ENCODE results near the gene ARHGAP15. TPM values are rescaled to one million over a fixed set of nuclear protein-coding genes. Genes with fewer than 3 reads are reported as not detected.

Gene ARHGAP15
- polyA plus RNA-seq, 4 donors, result 3.4 to 8.1 (median 4.9) TPM

DNA sequence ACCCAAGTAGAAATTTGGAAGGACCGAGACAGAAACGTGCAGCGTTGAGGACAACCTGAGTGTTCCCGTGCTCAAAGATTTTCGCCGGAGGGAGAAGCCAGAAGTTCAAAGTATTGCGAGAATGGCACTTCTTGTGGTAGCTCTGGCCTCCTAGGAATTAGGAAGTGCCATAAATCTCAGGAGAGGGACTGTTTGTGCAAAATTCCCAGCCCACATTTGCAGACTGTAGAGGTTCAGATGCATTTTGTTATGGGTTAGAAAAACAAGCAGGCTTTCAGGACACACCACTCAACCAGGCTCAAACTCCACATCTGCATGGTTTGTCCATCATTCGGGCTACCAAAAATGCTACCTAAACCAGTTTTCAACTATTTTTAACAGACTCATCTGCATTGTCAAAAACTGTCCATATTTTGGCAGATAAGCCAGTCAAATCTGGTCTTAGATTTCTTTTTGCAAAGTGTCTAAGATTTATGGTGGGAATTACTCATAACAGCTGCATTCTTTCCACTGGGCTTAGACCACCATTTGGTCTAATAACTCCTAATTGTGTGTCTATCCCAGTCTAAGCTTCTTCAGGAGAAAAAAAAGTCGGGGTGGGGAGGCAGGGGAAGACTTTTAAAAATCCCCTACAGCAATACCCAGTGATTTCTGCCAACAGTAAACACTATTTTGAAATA, 422.9 kb downstream of the ARHGAP15 start:
- DNase-seq (ENCODE audit: low read depth in 4 of 4, low spot score in 3 of 4), result no peak

DNA sequence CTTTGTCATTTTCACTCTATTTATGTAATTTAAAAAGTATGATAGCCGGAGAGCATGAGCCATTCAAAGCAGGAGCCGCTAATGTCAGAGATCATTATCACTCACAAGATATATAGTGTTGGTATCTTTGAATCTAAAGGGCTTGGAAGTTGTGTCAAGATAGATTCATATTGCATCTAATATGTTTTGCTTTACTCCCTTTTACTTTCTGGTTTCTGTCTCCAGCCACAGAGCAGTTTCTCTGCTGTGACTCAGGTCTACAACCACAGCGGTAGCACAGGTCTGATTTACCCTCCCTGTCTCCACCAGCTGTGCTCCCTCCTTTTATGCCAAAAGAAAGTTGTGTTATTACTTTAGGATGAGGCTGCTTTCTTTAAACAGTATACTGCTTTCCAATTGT, 424.0 kb downstream of the ARHGAP15 start:
- DNase-seq (ENCODE audit: low read depth in 4 of 4, low spot score in 3 of 4), result no peak

DNA sequence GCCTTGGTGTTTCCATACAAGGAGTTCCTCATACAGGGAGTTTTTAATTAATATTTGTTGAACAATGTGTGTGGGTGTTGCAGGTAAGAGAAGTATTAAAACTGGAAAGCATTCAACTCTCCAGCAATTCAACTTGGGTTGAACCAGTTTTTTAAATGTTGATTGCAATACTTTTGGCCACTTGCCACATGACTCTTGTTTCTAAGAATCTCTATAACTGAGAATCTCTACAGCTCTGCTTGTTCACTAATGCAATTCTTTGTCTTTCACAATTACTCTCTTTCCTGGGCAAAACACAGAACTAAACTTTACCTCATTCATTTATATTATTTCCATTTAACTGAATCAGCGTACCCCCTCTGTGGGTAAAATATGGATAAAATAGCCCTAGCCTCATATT, 429.4 kb downstream of the ARHGAP15 start:
- no peak for DNase-seq (ENCODE audit: low read depth in 4 of 4, low spot score in 3 of 4)

DNA sequence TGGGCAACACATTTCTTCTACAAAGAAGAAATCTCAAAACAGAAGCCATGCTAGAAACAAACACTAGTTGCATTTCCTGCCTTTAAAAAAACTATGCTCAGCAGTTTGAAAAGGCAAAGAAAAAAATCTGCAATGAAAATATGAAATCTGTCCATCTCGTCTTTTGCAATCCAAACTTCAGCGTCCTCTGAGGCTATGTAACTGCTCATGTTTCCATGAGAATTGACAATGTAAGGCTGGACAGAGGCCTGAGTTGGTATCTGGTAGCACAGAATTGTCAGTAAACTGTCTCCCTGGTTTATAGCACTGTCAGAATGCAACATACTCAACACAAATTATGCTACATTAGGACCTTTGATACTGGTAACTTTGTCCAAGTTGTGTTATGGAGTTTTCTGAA, 429.9 kb downstream of the ARHGAP15 start:
- DNase-seq (ENCODE audit: low read depth in 4 of 4, low spot score in 3 of 4), result no peak

DNA sequence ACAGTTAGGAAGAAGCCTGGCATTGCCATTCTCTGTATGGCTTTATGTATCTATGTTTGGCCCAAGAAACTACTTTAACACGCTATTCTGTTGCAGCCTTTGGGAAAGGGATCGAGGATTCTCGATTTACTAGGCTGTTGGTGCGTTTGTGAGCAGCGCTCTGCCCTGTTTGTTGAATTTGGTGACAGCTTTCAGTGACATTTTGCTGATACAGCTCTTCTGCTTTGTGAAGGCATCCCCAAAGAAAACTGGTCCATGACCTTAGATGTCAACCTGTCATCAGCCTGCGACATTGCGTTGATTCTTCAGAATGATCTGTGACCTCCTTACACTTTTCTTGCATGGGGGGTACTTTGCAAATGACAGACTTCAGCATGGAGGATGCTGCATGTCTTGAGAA, 431.5 kb downstream of the ARHGAP15 start:
- DNase-seq (ENCODE audit: low read depth in 4 of 4, low spot score in 3 of 4), result no peak

DNA sequence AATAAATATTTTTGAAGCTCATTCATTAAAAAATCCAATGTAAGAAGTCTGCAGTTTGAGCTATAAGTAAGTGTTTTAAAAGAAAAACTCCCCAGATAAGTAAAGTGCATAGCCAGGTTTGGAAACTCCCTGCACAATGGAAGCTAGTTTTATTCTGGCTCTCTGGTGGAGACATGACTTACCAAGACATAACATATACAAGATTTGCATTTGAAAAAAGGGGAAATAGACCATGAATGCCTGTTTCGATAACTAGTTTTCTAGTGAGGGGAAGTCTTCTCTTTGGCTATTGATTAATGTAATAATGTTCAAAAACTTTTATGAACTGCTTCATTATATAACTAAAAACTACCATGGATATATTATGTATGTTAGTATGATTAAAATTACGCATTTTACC, 435.2 kb downstream of the ARHGAP15 start:
- DNase-seq (ENCODE audit: low read depth in 4 of 4, low spot score in 3 of 4), result no peak

DNA sequence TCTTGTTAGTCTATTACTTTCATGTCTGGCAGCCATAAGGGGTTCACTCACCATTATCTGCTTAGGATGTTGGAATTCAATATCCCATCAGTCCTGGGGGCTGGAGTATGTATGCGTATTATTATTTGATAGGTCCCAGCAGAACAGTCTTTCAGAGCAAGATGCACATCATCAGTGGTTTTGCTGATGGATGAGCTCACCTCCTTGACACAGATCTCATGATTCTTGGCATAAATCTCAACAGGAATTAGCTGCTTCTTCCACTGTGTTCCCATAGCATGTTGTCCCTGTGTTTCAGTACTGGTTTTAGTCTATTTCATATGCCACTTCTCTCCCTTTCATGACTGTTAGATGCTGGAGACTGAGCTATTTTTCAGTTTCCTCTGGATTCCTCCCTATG, 442.5 kb downstream of the ARHGAP15 start:
- DNase-seq (ENCODE audit: low read depth in 4 of 4, low spot score in 3 of 4), result no peak

DNA sequence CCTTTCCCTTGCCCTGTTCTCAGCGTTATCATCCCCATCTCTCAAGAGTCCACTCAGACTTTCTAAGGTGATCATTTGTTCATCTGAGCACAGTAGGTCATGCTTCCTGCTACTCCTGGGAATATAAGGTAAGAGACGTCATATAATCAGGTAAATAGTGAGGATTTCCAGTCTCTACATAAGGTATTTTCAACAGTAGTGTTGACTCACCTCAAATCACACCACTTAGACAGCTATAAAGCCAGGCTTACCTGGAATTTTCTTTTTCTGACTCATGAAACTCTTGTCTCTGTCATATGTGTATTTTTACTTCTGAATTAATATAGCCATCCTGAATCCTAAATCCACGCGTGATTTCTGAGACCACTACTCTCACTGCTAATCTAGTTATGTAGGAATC, 443.2 kb downstream of the ARHGAP15 start:
- DNase-seq (ENCODE audit: low read depth in 4 of 4, low spot score in 3 of 4), result no peak

DNA sequence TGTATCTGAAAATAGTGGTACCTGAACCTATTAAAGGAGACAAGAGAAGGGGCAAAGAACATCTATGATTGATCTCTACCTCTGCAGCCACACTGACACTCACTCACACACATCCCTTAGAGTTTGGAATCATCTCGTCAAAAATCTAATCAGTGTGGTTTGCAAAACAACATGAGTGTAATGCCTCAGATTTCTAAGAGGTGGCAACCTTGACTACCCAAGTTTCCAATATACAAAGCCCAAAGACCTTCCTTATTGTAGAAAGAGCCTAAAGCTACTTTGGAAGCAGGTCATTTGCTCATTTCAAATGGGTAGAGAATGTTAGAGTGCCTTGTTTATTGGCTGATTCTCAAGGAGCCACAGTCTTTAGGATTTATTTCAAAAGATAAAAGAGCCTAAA, 444.9 kb downstream of the ARHGAP15 start:
- no peak for DNase-seq (ENCODE audit: low read depth in 4 of 4, low spot score in 3 of 4)

DNA sequence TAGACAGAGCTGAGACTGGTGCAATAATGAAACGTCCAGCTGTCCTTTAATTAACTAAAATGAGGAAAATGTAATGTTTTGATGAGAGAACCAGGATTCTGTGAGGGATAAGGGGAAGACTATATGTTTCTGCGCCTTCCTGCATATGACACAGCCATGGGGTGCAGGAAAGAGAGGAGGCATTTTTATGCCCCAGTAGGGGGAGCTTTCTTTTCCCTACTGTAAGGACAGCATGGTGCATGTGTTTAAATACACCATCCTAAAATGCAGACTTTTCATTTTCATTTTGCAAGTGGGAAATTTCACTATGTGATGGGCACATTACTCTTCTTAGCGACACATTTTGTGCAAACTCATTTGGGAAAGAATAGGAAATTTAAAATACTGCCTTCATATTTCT, 446.1 kb downstream of the ARHGAP15 start:
- DNase-seq (ENCODE audit: low read depth in 4 of 4, low spot score in 3 of 4), result no peak

DNA sequence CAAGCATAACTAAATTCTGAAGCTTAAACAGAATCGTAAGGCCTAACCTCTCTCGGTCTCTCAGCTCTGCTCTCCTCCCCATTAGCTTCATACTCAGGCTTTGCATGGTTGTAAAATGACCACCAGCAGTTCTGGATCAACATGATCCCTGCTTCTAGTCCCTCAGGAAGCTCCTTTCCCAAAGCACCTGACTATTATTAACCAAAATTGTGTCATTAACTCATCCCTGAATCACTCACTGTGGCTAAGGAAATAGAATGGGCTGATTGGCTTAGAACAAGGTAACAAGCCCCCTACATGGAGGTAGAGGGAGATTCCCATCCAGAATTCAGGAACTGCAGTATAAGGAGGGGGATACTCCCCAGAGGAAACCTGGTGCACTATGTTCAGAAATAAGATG, 448.3 kb downstream of the ARHGAP15 start:
- DNase-seq (ENCODE audit: low read depth in 4 of 4, low spot score in 3 of 4), result no peak

DNA sequence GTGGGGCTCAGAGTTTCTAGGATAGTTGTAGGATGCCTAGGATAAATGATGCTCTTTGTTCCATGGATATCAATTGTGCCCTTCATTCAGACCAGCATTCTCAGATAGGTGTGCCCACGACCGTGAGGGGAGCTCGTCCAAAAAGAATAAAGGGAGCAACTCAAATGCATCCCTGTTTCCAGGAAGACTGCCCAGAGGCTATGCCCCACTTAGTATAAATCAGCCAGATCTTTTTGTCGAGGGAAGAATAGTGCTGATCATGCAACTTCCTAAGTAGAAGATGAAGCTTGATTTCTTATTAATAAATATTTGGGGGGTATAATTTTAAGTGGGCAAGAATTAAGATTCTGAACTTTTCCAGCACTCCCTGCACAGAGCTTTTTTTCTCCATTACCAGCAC, 450.2 kb downstream of the ARHGAP15 start:
- DNase-seq (ENCODE audit: low read depth in 4 of 4, low spot score in 3 of 4), result no peak

DNA sequence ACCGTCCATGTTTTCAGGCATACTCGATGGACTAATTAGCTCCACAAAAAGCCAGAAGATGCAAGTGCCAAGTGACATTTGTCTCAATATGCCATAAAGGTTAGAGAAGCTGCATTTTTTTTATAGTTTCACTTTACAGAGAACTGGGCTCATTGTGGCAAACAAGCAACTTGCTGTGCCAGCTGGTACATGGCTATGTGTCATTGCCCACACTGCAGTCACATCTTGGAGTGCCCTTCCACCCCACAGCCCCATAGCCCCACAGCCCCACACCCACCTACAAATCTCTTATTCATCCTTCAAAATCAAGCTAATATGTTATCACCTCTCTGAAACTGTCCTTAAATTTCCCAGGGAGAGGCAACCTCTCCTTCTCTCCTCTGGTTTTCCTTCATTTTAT, 451.9 kb downstream of the ARHGAP15 start:
- no peak for DNase-seq (ENCODE audit: low read depth in 4 of 4, low spot score in 3 of 4)

DNA sequence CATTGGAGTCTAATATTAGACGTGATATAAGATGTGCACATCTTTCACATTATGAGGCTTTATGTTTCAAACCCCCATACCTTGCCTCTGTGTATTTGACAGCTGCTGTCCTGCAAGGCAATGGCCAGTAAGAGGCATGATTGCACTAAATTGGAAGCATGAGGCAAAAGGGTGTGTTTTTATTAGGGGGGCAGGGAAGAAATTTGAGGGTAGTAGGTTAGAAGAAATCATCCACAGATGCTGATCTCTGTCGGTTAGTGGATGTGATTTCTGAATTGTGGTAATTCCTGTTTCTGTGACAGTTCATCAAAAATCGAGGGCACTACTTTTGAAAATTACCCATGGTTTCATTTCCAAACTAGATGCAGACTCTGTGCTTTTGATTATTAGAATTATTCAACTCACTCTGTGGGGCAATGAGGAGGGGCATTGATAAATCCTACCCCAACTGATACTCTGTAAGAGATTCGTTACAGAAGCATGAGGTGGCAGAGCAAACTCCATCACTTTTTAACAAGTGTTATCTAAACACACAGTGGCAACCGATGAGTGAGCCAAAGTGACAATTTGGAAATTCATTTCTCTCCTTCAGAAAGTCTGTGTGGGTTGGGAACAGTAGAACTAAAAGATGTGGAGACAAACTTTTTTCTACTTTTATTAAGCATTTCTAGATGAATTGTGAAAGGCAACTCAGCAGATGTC, 453.0 kb downstream of the ARHGAP15 start:
- no peak for DNase-seq (ENCODE audit: low read depth in 4 of 4, low spot score in 3 of 4)

DNA sequence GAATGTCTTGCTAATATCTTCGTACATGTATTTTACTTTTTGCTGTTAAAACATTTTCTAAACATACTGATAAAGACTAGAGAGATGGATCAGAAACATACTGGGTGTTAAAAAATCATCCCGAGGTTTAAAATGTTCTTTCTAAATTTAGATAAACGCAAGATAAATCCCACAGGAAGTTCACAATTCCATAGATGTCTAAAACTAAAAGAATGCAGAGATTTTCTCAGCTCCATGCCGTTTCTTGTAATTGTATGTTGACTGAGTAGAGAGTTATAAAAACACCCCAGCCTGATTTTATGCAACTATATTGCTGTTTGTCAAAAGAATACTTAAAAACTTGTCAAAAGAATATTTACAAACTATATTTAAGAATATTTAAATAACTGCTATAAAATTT, 455.7 kb downstream of the ARHGAP15 start:
- DNase-seq (ENCODE audit: low read depth in 4 of 4, low spot score in 3 of 4), result no peak

DNA sequence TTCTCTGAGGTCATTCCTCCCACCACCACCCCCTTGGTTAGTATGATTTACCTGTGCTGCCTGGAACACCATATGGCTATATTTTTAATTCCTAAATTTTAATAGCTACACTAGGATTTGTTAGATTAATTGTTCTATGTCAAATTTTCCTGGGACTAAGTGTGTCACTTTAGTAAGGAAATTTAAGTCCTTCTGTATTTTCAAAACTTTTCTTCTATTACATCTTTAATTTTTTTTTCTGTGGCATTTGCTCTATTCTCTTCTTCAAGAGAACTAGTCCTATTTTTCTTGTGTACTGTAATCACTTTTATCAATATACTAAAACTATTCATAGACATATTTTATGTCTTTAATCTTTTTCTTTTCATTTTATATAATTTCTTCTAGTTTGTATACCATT, 456.9 kb downstream of the ARHGAP15 start:
- DNase-seq (ENCODE audit: low read depth in 4 of 4, low spot score in 3 of 4), result no peak

DNA sequence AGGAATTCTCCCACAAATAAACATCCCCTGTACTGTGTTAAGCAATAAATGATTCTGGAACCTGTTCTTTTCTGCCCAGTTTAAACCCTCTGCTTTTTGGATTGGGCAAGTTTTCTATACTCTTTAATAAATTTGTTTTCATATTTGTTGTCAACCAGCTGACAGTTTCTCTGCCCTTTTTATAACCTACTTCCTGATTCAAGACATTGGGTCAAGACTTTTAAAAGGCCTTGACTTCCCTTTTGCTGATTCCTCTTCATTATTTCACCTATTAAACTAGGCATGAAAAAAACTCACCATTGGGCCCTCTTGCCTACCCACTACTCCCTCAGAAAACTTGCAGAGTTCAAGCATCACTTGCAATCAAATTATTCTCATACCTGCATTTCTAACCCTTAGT, 459.5 kb downstream of the ARHGAP15 start:
- DNase-seq (ENCODE audit: low read depth in 4 of 4, low spot score in 3 of 4), result no peak

DNA sequence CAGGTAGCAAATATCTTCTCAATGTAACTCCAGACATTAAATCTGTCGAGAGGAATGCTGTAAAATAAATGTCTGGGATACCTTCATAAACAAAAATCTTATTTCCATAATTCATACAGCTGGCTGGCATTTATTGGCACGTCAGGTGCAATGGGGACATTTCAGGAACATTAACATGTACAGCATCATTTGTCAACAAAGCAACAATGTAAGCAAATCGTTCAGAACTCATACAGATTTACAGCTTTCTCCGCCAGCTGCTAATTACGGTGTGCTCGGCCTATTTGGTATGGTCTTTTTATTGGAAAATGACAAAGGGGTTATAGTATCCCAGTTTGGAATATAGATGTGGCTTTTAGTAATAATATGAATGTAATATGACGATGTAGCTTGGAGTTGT, 464.9 kb downstream of the ARHGAP15 start:
- no peak for DNase-seq (ENCODE audit: low read depth in 4 of 4, low spot score in 3 of 4)

DNA sequence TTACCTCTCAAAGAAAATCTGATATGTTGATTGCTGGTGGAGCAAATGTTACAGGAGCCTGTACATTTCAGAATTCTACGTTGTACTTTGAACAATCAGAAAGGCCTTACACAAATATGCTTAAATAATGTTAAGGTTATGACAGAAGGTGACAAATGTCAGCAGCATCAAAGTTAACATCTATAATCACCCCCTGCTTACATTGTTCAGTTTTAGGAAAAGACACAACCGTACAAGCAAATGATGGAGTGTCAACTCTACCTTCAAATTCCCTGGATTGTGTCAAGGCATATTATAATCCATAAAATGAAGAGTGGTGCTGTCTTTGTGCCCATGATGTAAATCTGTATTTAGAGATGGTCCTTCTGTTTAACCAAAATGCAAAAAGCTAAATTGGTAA, 465.5 kb downstream of the ARHGAP15 start:
- DNase-seq (ENCODE audit: low read depth in 4 of 4, low spot score in 3 of 4), result no peak

DNA sequence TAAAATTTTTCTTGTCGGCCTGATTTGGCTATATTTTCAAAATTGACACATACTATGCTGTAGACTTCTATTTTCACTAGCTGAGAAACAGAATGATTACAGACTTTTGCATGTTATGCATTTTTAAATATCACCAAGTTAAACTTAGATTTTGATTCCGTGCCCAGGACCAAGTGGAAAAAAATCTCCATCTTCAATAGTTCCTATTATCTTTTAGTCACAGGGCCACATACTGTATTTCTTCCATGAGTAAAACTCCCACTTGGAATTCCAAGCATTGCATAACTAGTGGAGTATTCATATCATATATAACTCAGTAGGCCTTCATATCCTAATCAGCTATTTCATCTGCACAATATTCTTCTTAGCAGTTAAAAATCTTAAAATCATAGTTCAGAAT, 470.9 kb downstream of the ARHGAP15 start:
- no peak for DNase-seq (ENCODE audit: low read depth in 4 of 4, low spot score in 3 of 4)

DNA sequence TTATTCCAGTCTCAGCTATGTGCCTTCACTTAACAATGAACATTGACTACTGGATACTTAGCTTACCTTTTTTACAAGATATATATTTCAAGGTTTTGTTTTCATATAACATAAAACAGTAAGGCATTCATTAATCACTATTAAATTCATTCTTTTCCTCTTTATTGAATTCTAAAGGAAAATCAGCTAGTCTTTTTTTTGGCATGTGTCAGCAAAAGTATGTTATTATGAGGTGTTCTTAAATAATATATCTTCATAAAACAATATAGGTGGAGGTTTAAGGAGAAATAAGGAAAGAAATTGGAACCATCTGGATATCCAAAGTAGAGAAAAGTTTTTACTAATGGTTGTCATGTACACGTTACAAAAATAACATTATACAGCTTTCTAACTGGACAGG, 472.6 kb downstream of the ARHGAP15 start:
- DNase-seq (ENCODE audit: low read depth in 4 of 4, low spot score in 3 of 4), result no peak

DNA sequence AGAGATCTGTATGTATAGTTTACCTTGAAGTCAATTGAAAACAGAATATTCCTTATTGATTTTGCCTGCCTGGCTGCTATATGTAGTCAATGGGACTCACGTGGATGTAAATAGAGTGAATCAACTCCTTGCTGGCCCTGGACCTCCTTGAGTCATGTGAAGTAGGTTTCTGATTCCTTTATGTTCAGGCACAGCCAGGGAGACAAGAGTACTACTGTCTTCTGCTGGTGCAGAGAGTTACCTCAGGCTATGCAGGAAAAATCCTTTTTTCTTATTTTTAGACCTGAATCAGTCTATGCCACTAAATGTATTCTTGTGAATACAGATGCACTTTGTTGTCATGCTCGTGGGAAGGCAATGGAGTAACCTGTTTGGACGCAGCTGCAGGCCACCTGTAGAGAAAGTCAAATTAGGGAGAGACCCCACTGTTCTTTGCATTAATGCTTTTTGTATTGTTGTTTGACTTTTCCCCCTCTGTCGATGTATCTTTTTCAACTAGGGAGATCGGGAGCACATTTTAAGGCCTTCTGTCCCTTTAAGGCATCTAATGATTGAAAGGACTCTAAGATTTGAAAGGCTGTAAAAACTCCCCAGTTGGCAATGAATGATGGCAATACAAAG, 473.9 kb downstream of the ARHGAP15 start:
- no peak for DNase-seq (ENCODE audit: low read depth in 4 of 4, low spot score in 3 of 4)

Data from left renal pelvis (tissue), 4 donors.